NCI-H1930 (cell line): ENCODE measurements around the gene PTPRS.
"Not testable (repeated sequence)": the region's sequence is repeated elsewhere in the genome, so short reads cannot be mapped to it uniquely, and the experiment has no call there.

Experiments
- DNase-seq, 2 experiments: peaks; one replicate each; lab custom pipeline; 2025; lab: John Stamatoyannopoulos, UW

The PTPRS gene

DNA sequence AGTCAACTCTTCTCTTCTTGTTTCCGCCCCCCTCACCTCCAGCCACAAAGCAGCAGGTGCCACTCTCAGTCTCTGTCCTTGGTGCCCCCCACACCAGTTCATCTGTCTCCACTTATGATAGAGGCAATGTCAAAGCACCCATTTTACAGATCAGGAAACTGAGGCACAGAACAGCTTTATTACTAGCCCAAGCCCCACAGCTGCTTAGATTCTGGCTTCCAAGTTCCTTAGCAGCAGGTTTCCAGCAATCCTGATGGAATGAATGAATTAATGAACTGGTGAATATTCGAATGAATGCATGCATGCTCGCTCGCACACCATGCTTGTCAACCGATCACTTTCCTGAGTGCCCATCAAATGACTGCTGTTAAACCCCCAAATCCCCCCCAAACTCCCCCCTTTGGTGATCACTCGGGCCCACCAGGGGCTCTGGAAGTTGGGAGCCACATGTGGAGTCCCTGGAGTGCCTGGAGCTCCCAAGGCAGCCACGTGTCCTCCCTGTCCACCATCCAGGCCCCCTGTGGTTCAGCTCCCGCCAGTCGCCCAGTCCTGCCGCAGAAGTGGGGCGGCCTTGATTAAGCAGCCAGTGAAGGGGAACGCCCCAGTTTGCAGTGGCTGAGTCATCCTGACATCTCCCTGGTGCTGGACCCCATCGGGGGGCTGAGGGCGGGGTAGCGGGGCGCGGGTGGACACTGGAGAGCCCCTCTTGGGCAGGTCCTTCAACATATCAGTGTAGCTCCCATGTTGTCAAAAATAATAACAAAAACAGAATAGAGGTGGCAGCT lies 6.8 kb downstream of the PTPRS start:
- no peak for DNase-seq

DNA sequence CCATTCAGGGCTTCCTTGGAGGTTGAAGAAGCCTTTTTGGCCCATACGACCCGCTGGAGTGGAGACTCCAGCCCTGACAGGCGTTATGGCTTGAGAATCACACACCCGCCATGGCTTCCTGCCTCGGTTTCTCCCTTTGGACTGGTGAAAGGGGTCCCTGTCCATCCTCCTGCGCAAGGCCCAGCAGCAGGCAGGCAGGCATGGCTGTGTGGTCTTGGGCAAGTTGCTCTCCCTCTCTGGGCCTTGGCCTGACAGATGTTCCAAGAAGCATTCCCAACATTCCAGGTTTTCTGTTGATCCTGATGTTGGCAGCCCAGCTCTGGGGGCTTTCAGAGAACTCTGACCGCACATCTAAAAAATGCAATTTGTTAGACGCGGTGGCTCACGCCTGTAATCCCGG lies 8.1 kb downstream of the PTPRS start:
- no peak for DNase-seq

DNA sequence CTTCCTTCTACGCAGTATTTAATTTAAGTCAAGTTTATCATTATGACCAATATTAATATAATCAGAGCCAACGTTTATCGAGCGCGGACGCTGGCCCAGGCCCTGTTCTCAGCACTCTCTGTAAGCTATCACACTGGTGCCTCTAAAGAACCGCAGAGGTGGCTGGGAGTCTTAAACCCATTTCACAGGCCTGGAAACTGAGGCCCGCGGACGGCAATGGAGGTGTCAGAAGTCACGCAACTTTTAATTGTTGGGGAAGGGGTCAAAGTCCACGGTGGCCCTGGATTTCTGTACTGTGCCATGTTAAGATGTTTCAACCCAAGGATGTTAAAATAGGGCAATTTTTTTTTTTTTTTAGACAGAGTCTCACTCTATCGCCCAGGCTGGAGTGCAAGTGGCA lies 8.8 kb downstream of the PTPRS start:
- DNase-seq, result no peak

DNA sequence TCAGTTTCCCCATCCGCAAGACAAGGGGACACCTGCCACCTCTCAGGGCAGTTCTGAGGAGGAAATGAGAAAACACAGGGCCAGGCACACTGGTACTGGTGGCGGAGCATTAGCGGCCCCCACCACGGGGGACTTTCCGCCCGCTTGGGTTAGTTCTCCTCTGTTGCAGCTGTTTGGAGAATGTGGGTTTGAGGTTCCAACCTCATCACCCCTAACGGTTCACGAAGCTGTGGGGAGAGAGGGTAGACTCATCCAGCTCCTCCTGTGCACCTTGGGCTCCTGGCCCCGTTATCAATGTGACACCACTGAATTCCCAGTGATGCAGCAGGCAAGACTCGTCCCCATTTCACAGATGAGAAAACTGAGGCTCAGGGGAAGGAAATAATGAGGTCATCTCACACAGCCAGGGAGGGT lies 10.3 kb downstream of the PTPRS start:
- no peak for DNase-seq

DNA sequence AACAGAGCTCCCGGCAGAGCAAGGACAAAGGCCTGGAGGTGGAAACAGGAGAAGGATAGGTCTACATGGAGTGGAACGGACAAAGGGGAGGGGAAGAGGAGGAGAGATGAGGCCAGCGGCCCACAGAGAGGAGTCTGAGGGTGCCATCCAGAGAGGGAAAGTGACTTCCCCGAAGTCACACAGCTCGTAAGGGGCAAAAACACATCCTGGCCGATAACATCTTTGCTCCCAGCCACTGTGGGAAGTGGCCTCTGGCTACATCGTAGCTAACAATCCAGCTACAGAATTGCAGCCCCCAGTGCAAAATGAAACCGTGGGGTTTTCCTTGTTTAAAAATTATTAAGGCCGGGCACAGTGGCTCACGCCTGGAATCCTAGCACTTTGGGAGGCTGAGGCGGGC lies 11.5 kb downstream of the PTPRS start:
- no peak for DNase-seq

DNA sequence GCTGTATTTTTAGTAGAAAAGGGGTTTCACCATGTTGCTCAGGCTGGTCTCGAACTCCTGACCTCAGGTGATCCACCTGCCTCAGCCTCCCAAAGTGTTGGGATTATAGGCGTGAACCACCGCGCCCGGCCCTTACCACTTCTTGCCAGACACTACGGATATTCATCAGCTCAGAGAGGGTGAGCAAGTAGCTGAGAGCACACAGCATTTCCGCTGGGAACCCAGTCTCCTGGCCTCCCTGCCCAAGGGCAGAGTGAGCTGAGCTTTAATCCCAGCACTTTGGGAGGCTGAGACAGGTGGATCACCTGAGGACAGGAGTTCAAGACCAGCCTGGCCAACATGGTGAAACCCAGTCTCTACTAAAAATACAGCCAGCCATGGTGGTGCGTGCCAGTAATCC lies 12.2 kb downstream of the PTPRS start:
- DNase-seq, result not testable (repeated sequence)

DNA sequence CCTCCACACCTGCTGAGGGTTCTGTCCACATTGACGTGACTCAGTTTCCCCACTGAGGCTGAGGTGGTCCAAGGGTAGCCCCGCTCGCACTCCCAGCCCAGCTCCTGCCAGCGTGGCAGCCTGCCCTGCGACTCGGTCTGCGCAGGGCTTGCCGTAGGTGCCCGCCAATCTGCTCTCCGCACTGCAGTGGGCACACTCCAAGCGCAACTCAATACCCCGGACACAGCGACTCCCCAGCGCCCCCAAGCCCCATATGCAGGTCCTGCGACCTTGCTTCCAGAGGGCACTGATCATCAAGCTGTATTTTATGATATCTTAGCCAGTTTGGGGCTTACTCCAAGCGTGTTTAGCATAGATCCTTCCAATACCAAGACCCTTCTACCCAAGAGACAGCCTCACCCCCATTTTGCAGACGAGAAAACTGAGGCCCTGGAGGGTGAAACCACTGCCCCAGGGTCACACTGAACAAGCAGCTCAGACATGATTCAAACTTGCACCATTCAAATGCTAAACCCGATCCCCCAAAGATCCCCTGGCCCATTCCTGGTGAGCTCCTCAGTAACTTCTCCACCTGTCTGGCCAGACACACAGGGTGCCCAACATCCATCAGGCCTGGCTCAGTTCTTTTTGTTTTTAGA lies 13.5 kb downstream of the PTPRS start:
- no peak for DNase-seq

DNA sequence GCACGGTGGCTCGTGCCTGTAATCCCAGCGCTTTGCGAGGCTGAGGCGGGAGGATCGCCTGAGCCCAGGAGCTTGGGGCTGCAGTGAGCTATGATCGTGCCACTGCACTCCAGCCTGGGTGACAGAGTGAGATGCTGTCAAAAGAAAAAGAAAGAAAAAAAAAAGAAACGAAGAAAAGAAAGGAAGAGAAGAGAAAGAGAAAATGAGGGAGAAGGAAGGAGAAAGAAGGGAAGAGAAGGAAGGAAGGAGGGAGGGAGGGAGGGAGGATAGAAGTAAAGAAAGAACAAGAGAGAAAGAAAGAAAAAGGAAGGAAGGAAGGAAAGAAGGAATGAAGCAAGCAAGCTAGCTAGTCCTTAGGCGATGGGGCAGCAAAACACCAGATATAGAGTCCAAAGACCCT lies 14.1 kb downstream of the PTPRS start:
- no peak for DNase-seq

DNA sequence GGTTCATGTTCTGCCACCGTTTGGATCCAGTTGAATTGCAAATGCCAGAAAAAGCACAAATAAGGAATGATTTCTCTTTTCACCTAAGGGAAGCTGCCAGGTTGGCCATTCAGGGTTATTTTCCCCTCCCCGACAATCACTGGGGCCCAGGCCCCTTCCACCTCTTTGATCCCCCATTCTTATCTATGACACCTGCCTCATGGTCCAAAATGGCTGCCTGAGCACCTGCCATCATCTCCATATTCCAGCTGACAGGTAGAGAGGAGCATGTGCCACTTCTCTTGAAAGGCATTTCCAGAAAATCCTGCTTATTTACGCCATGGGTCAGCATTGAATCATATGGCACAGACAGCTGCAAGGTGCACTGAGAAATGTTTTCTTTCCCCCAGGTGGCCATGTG lies 15.7 kb downstream of the PTPRS start:
- no peak for DNase-seq

DNA sequence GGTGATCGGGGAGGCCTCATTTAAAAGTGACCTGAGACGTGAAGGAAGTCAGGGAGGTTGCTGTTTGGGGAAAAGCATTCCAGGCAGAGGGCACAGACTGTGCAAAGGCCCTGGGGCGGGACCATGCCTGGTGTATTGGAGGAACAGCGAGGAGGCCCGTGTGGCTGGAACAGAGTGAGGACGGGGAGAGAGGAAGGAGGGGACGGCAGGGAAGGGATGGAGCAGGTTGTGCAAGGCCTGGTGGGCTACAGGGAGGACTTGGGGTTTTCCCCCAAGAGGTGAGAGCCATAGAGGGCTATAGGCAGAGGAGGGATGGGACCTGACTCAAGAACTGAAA lies 17.2 kb downstream of the PTPRS start:
- no peak for DNase-seq

DNA sequence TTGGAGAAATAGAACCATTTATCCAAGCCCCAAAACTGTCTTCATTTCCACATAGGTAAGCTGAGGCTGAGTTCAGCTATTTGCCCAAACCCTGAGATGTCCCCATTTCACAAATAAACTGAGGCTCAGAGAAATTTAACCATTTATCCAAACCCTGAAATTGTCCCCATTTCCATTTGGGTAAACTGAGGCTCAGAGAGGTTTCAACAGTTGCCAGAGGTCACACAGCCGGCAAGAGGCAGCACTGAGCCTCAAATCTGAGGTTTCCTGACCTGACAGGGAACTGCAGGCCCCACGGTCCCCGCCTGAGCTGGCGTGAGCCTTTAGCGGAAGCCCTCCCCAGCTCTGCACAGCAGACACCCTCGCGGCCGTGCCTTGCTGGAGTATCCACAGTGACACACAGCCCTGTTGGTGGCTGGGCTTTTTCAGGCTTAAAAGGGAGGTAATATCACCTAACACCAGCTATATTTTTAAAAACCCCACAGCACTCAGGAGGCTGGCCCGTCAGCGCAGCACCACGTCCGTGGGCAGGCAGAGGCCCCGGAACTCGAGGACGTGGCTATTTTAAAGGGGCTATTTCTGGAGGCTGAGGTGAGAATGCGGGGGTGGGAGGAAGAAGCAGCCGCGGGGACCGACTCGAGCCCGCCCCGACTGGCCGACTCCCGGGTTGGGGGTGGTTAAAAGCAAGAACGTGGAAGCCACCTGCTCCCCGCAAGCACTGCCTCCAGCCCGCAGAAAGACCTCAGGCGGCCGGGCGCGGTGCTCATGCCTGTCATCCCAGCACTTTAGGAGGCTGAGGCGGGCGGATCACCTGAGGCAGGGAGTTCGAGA lies 18.5 kb downstream of the PTPRS start:
- no peak for DNase-seq

DNA sequence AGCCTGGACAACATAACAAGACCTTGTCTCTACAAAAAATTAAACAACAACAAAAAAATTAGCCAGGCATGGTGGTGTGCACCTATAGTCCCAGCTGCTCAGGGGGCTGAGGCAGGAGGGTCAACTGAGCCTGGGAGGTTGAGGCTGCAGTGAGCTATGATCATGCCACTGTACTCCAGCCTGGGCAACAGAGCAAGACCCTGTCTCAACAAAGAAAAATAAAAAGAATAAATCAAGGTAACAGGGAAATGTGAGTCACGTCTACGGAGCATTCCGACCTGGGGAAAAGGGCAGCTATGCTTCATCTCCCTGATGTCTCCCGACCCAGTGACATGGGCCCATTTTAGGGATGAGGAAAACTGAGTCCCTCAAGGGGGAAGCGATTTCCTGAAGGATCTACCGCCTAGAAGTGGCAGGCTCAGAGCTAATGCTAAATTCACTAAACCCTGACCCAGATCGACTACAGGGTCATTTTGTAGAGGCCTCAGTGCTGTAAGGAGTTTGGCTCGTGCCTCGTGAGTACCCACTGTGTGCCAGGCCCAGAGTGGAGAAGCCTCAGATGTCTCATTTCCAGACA lies 19.5 kb downstream of the PTPRS start:
- DNase-seq, result no peak

DNA sequence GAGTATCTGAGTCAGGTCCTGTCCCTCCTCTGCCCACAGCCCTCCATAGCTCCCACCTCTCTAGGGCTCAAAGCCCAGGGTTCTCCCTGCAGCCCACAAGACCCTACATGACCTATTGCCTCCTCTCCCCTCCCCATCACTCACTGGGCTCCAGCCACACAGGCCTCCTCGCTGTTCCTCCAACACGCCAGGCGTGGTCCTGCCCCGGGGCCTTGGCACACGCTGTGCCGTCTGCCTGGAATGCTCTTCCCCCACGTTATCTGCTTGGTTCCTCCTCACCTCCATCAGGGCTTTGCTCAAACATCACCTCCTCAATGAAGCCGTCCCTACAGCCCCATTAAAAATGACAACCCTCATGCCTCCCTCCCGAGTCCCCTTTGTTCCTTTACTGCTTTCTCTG lies 21.1 kb downstream of the PTPRS start:
- no peak for DNase-seq

DNA sequence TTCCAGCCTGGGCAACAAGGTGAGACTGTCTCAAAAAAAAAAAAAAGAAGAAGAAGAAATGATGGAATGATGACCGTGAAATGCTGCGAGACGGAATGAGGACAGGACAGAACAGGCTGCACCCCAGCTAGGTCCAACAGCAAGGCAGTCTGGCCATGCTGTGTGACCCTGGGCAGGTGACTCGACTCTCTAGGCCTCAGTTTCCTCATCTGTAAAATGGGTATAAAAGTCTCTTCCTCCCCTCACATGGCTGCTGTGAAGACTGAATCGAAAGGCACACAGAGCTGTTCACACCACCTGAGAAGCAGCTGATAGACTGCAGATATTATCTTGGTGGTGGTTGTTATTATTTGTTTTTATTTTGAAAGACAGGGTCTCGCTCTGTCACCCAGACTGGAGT lies 22.3 kb downstream of the PTPRS start:
- no peak for DNase-seq

DNA sequence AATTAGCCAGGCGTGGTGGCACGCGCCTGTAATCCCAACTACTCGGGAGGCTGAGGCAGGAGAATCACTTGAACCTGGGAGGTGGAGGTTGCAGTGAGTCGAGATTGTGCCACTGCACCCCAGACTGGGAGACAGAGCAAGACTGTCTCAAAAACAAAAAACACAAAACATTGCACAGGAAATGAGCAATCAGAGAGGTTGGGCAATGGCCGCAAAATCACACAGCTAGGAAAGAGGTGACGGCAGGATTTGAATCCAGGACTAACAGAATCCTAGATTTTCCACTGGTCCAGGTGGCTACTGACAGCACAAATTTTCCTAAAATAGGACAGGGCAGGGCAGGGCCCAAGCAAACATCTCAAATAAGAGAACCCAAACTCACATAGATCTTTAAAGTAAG lies 23.3 kb downstream of the PTPRS start:
- DNase-seq, result no peak

DNA sequence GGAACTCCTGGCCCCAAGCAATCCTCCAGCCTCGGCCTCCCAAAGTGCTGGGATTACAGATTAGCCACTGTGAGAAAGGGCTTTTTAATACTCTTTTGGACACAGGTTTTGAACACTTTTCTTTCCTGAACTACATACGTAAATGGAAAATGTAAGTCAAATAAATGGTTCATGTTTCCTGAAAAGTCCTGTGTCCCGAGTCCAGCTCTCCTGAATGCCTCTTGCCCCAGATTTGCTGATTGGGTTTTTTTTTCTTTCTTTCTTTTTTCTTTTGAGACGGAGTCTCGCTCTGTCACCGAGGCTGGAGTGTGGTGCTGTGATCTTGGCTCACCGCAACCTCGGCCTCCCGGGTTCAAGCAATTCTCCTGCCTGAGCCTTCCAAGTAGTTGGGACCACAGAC lies 24.5 kb downstream of the PTPRS start:
- DNase-seq, result no peak

DNA sequence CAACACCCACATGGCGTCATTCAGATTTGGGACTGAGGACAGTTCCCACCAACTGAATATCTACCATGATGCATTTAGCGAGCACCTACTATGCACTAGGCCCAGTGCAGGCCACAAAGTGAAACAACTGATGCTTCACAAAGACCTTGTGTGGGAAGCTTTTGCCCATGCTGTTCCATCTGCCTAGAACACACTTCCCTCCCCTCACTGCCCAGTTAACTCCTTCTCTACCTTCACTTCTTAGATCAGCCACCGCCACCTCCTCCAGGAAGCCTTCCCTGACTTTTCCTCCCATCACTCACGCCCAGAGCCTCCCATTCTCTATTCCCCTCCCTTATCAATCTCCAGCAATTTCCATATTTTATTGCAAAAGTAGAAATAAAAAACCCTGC lies 25.7 kb downstream of the PTPRS start:
- no peak for DNase-seq

DNA sequence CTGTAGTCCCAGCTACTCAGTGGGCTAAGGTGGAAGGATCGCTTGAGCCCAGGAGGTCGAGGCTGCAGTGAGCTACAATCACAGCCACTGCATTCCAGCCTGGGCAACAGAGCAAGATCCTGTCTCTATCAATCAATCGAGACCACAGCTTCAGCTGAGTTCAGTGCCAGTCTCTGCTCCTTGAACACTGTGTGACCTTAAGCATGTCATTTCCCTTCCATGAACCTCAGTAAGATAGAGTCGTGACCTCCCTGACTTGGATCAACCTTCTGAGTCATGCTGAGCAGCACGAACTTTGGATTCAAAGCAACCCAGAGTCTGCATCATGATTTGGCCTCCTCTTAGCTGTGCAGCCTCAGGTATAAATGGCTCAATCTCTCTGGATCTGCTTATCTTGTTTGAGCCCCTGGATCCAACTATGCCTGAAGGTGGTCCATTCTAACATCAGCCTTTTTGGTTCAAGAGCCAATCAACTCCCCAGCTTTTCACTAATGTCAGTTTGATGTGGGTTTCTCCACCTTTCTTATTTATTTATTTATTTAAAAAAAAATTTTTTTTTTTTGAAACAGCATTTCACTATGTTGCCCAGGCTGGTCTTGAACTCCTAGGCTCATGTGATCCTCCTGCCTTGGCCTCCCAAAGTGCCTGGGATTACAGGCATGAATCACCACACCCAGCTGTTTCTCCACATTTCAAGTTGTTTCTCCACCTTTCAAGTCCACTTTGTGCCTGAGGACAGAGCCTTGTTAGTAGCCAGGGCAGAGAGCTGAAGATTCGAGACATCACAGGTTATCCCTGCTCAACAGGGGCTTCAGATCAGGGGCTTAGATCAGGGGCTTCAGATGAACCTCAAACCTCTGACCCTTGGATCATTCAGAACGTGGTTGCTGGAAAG lies 26.4 kb downstream of the PTPRS start:
- no peak for DNase-seq

DNA sequence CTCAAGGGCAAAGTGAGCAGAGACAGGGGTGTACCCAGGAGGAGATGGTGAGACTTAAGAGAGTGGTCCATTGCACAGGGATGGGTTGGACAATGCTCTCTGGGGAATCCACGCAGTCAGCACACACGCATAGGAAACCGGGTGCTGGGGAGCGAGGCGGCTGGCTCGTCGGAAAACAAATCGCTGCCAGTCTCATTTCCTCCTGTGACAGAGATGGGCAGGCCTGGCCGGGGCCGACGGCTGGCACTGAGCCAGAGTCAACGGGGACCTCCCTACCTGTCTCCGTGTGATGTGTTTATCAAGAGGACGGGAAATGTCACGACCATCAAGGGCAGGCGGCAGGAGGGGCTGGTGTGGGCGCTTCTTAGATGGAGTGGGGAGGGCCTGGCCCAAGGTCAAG lies 27.3 kb downstream of the PTPRS start:
- DNase-seq, result peak in 1 of 2 experiments; percentile 10

DNA sequence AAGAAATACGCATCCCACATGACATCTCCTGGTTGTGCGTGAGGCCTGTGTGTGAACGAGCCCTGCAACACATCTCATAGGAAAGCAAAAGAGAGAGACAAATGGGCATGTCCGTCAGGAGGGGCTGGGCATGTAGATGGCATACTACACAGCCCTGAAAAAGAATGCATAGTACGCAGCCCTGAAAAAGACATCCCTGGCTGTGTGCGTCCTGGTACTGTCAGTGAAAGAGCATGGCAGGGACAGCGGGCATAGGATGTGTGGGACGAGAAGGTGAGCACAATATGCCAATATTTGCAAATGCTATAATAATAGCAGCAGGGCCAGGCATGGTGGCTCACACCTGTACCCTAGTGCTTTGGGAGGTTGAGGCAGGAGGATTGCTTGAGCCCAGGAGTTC lies 28.6 kb downstream of the PTPRS start:
- DNase-seq, result no peak

DNA sequence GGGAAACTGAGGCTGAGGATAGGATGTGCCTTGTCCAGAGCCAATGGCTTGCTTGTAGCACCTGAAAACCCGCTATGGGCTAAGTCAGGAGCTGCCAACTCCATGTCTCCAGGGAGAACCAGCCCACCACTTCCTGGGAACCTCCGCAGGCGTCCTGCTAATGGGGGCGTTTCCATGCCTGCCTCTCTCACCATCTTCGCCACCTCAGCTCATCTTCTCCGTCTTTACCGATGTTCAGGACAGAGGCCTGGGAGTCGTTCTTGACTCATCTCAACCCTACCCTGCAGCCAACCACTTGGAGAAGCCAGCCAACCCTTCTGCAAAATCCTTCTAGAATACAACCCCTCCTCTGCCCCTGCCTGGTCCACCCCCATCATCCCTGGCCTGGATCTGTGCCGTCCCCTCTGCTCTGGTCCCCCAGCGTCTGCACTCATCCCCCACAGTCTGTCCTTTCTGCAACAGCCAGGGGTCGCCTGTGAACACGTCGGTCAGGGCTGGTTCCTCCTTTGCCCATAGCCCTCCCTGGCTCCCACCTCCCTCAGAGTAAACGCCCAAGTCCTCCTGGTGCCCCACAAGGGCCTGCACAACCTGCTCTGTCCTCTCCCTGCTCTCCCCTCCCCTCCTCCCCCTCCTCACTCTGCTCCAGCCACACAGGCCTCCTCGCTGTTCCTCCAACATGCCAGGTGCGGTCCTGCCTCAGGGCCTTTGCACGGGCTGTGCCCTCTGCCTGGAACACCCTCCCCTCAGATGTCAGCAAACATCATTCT lies 31.0 kb downstream of the PTPRS start:
- no peak for DNase-seq
